ENCODE results near the gene ARID1B.
"Not testable (repeated sequence)": the region's sequence is repeated elsewhere in the genome, so short reads cannot be mapped to it uniquely, and the experiment has no call there.

Gene ARID1B

DNA sequence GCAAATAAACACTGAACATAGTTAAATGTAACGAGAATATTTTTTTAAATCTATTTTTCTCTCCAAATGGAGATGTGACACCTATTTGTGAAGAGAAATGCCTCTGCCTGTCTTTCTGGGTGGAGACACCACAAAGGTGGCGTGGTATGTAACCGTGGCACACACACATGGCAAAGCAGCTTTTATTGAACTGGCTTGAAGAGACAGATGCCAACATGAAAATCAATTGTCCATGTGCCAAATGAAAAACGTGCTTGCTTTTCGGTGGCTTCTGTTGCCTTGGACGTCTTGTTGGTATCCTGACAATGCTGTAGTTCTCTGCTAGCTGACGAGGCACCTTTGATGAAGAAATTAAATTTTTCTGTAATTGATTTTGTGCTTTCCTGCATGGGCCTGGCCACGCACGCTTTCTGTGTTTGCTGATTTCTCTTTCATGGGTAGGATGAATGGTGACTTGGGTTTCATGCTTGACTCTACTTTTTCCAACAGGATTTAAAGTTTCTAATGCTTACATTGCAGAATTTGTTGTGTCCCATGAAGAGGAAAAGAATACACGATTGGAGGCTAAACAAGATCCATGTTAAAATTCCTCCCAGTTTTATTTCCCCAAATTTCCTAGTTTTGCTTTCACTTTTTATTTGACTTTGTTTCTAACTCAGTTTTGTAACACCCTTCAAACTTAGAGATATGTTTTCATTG, 343.5 kb downstream of the ARID1B start:
- no peak for DNase-seq

DNA sequence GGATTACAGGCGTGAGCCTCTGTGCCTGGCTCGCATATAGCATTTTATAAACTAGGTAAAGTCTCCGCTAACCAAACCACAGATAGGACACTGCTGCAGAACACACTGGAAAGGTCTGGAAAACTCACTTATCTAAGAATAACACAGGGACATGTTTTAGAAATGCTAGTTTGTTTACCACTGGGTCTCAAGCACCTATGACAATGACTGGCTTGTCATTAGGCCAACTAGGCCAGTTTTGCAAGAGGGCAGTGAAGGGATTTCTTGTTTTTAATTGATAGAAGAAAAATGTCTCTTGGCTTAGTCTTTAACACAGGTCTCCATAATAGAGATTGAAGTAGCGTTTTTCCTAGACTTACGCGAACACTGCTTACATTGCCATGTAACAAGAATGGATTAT, 344.7 kb downstream of the ARID1B start:
- no peak for DNase-seq

DNA sequence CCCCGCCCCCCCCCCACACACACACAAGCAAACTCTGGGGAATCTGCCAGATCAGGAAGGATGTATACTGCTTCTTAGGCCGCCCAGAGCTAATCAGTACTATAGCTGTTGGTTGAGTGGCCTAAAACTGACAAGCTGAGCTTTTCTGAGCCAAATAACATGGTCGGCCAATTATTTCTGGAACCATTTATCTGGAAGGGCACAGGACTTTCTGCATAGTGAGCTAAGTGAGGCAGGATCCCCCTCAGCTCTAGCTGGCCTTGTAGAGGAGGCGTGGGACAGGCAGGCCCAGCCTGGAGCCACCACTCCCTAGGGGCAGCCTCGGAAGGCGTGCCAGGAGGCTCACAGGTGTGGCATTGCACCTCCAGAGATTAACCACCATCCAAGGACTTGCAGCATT, 346.1 kb downstream of the ARID1B start:
- no peak for DNase-seq

GRCh38 chr6:157124485-157125254, 347.5 kb downstream of the ARID1B start:
- no peak for DNase-seq

DNA sequence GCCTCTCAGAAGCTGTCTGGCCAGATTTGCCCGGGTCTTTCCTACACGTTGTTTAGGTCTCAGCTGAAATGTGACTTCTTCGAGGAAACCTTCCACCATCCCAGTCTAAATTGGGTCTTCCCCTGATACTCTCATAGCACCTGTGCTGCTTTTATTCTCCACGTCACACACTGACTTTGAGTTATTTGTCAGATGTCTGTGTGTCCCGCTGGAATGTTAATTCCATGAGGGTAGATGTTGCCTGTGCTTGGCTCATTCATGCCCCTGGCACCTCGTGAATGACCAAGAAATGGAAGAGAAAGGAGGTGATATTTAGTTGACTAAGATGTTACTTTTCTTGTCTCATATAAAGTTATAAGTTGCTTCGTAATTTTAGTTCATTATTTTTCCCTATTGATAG, 348.4 kb downstream of the ARID1B start:
- no peak for DNase-seq

GRCh38 chr6:157126183-157127098, 349.3 kb downstream of the ARID1B start:
- DNase-seq = no peak

- no peak for DNase-seq
Measured at GRCh38 chr6:157128235-157128775, 351.1 kb downstream of the ARID1B start.

GRCh38 chr6:157131250-157131649, 354.1 kb downstream of the ARID1B start:
- no peak for DNase-seq

- no peak for DNase-seq
Measured at GRCh38 chr6:157133856-157134255, 356.7 kb downstream of the ARID1B start.

- DNase-seq = no peak
Measured at GRCh38 chr6:157134402-157135047, 357.3 kb downstream of the ARID1B start.

GRCh38 chr6:157135691-157136090, 358.5 kb downstream of the ARID1B start:
- DNase-seq = no peak

DNA sequence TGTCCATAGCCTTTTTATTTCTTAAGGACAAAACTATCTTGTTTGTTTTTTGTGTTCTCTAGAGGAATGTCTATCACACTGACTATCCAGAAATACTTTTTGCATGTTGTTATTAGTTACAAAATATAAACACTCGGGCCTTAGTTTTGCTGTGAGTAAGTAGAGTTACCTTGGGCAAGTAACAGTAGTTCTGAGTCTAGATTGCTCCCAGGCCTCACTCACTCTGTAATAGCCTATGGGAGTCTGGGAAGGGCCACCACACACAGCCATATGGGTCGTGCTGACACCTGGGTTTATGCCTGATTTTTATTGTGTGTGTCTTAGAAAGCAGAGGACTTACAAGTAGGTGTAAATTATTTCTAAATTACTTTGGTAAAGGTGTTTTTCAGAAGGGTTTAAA, 360.3 kb downstream of the ARID1B start:
- no peak for DNase-seq

GRCh38 chr6:157139054-157139708, 362.0 kb downstream of the ARID1B start:
- no peak for DNase-seq

GRCh38 chr6:157143171-157143889, 366.2 kb downstream of the ARID1B start:
- DNase-seq = peak; percentile 73

- DNase-seq = no peak
Measured at GRCh38 chr6:157143890-157144798, 367.0 kb downstream of the ARID1B start.

- DNase-seq = no peak
Measured at GRCh38 chr6:157144859-157145568, 367.8 kb downstream of the ARID1B start.

GRCh38 chr6:157145656-157146285, 368.6 kb downstream of the ARID1B start:
- peak; percentile 99 for DNase-seq

GRCh38 chr6:157147054-157148026, 370.2 kb downstream of the ARID1B start:
- not testable (repeated sequence) for DNase-seq
